Measurements from ENCODE around the gene SPAG8.

DNA sequence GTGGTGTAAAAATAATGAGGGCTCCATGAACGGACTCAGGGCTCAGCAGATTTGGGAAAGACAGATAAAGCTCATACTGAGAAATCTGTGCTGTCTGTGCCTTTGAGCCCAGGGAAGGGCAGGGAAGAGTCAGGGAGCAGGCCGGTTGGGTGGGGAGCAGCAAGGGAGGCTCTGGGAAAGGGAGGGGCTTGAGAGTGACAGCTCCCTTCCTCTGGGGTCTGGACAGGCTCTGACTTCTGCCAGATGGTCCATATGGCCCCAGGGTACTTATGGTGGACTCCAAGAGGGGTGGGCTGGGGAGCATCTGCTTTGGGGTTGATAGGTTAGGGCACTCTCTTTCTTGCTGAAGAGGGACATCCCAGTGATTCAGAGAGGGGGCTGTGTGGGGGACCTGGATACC, 18.6 kb downstream of the SPAG8 start:
- TF ChIP-seq, protein P1, sequence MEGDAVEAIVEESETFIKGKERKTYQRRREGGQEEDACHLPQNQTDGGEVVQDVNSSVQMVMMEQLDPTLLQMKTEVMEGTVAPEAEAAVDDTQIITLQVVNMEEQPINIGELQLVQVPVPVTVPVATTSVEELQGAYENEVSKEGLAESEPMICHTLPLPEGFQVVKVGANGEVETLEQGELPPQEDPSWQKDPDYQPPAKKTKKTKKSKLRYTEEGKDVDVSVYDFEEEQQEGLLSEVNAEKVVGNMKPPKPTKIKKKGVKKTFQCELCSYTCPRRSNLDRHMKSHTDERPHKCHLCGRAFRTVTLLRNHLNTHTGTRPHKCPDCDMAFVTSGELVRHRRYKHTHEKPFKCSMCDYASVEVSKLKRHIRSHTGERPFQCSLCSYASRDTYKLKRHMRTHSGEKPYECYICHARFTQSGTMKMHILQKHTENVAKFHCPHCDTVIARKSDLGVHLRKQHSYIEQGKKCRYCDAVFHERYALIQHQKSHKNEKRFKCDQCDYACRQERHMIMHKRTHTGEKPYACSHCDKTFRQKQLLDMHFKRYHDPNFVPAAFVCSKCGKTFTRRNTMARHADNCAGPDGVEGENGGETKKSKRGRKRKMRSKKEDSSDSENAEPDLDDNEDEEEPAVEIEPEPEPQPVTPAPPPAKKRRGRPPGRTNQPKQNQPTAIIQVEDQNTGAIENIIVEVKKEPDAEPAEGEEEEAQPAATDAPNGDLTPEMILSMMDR (IDR thresholded peaks at IDR 0.05) = no peak
- TF ChIP-seq POLR2A (IDR thresholded peaks at IDR 0.05) = no peak

Data from Peyer's patch (tissue), 4 donors.